RWPE2 (cell line): ENCODE results near the gene UBXN6.

Experiments used
- ATAC-seq: fragments of 200-7000 bp; cut with Tn5 transposase; 3 replicates; pipeline ENCODE4 v1.9.1; 2021; ENCODE audit warnings: low read depth
- DNase-seq: peaks from one replicate; pipeline ENCODE4 v3.0.0-alpha.2; 2020; ENCODE audit warnings: low spot score
- H3K27ac ChIP-seq: fragments of 450-650 bp; 2 replicates; pipeline ENCODE4 v1.5.1; 2017; ENCODE audit warnings: mild to moderate bottlenecking; ENCODE audit not compliant: poor library complexity, severe bottlenecking
- H3K27me3 ChIP-seq: fragments of 250-450 bp; sonication (Bioruptor Pico); 2 replicates; pipeline ENCODE4 v1.5.1; 2021; ENCODE audit warnings: mild to moderate bottlenecking, moderate library complexity; ENCODE audit not compliant: insufficient read depth, poor library complexity, severe bottlenecking
- H3K36me3 ChIP-seq: fragments of 250-450 bp; sonication (Bioruptor Pico); 2 replicates; pipeline ENCODE4 v1.5.1; 2020; ENCODE audit warnings: low read depth, mild to moderate bottlenecking, moderate library complexity
- H3K4me1 ChIP-seq: fragments of 250-450 bp; sonication (Bioruptor Pico); 2 replicates; pipeline ENCODE4 v1.5.1; 2021; ENCODE audit warnings: mild to moderate bottlenecking, moderate library complexity; ENCODE audit not compliant: insufficient read depth, poor library complexity, severe bottlenecking
- H3K4me3 ChIP-seq: fragments of 250-450 bp; sonication (Bioruptor Pico); 2 replicates; pipeline ENCODE4 v1.5.1; 2021; ENCODE audit warnings: mild to moderate bottlenecking, moderate library complexity; ENCODE audit not compliant: severe bottlenecking
- H3K9me3 ChIP-seq: fragments of 250-450 bp; sonication (Bioruptor Pico); 2 replicates; pipeline ENCODE4 v1.5.1; 2021; ENCODE audit warnings: mild to moderate bottlenecking, moderate library complexity; ENCODE audit not compliant: severe bottlenecking
- CTCF ChIP-seq: fragments of 450-650 bp; IDR thresholded peaks from one replicate; pipeline ENCODE4 v1.5.1; 2017; ENCODE audit warnings: mild to moderate bottlenecking, moderate library complexity; ENCODE audit not compliant: poor library complexity, severe bottlenecking

UBXN6 gene

GRCh38 chr19:4494691-4495064 lies 37.1 kb upstream of the UBXN6 start:
- DNase-seq = no peak
- H3K36me3 ChIP-seq = peaks cover 56% of the 10 kb centered on the region
- H3K27ac ChIP-seq = no peak overlapping the region
- H3K9me3 ChIP-seq = no peaks in the 10 kb centered on the region
- no peak overlapping the region for H3K4me3 ChIP-seq
- no peak for TF ChIP-seq CTCF
- no peaks in the 10 kb centered on the region for H3K27me3 ChIP-seq
- ATAC-seq = no peak
- H3K4me1 ChIP-seq = no peaks in the 10 kb centered on the region

- DNase-seq (peak; percentile 44), ATAC-seq (no peak)
- Histone ChIP-seq H3K4me1 (no peaks in the 10 kb centered on the region), H3K9me3 (no peaks in the 10 kb centered on the region), H3K27me3 (no peaks in the 10 kb centered on the region), H3K4me3 (no peak overlapping the region), H3K27ac (no peak overlapping the region), H3K36me3 (peaks cover 60% of the 10 kb centered on the region)
- TF ChIP-seq CTCF = no peak
Observed at GRCh38 chr19:4493929-4494690, 36.5 kb upstream of the UBXN6 start.

- Histone ChIP-seq H3K9me3 (no peaks in the 10 kb centered on the region), H3K4me3 (no peak overlapping the region), H3K27me3 (no peaks in the 10 kb centered on the region), H3K4me1 (no peaks in the 10 kb centered on the region), H3K36me3 (peaks cover 54% of the 10 kb centered on the region), H3K27ac (no peak overlapping the region)
- no peak for ATAC-seq
- no peak for TF ChIP-seq CTCF
- DNase-seq = peak; percentile 45
Observed at GRCh38 chr19:4493104-4493928, 35.7 kb upstream of the UBXN6 start.

GRCh38 chr19:4492337-4493103 lies 34.9 kb upstream of the UBXN6 start:
- no peak for DNase-seq
- H3K4me1 ChIP-seq = no peaks in the 10 kb centered on the region
- H3K4me3 ChIP-seq = no peak overlapping the region
- ATAC-seq = no peak
- no peaks in the 10 kb centered on the region for H3K9me3 ChIP-seq
- no peaks in the 10 kb centered on the region for H3K27me3 ChIP-seq
- no peak overlapping the region for H3K27ac ChIP-seq
- H3K36me3 ChIP-seq = peaks cover 49% of the 10 kb centered on the region
- TF ChIP-seq CTCF = no peak
